K562 (cell line): ENCODE measurements around the gene TMEM266. TPM values are rescaled to one million over a fixed set of nuclear protein-coding genes. Genes with fewer than 3 reads are reported as not detected.

Source experiments
- ARNT ChIP-seq, 2 experiments: fragments of 450-650 bp; IDR thresholded peaks; 2 replicates each; pipeline ENCODE4 v1.6.1; 2016; ENCODE audit warnings: mild to moderate bottlenecking in 1 of 2
- CAMTA2 ChIP-seq: fragments of 250-450 bp; sonication (Bioruptor Pico); conservative IDR thresholded peaks from 2 replicates; pipeline ENCODE4 v1.5.1; 2022
- CBFA2T2 ChIP-seq: fragments of 450-650 bp; conservative IDR thresholded peaks from 2 replicates; pipeline ENCODE4 v1.6.1; 2017; ENCODE audit warnings: mild to moderate bottlenecking
- ELF1 ChIP-seq: fragments of 200-800 bp; sonication (Bioruptor generic); IDR thresholded peaks from 2 replicates; pipeline ENCODE4 v1.6.1; 2016; ENCODE audit warnings: missing genetic modification characterization, missing compliant biosample characterization
- FOXK2 ChIP-seq, 2 experiments: fragments of 450-650 bp; IDR thresholded peaks in 1 of 2; conservative IDR thresholded peaks in 1 of 2; 2 replicates each; pipeline ENCODE4 v1.6.1; 2016; ENCODE audit warnings: low read depth in 2 of 2, mild to moderate bottlenecking in 1 of 2
- IFI16 ChIP-seq: fragments of 250-450 bp; sonication (Bioruptor Pico); IDR thresholded peaks from 2 replicates; pipeline ENCODE4 v2.1.2; 2022; ENCODE audit warnings: mild to moderate bottlenecking, inconsistent platforms
- MTA1 ChIP-seq: fragments of 450-650 bp; IDR thresholded peaks from 2 replicates; pipeline ENCODE4 v1.6.1; 2017; ENCODE audit warnings: borderline replicate concordance
- NFIC ChIP-seq: fragments of 450-650 bp; IDR thresholded peaks from 2 replicates; pipeline ENCODE4 v1.6.1; 2017; ENCODE audit warnings: mild to moderate bottlenecking, inconsistent platforms
- POLR2G ChIP-seq: fragments of 200-400 bp; formaldehyde crosslinking; IDR thresholded peaks from 2 replicates; pipeline ENCODE4 v1.6.1; 2017; ENCODE audit warnings: low read depth, mild to moderate bottlenecking, antibody characterized with exemption, low read length, moderate library complexity
- POLR2H ChIP-seq: IDR thresholded peaks from 2 replicates; pipeline ENCODE4 v1.6.1; 2016; ENCODE audit warnings: missing genetic modification characterization, low read depth, mild to moderate bottlenecking, control low read depth, missing compliant biosample characterization, moderate library complexity
- SAP30 ChIP-seq: fragments of 200-600 bp; sonication (generic); IDR thresholded peaks from 2 replicates; pipeline ENCODE4 v1.6.1; 2012; ENCODE audit warnings: borderline replicate concordance, low read depth, mild to moderate bottlenecking, moderate library complexity, low read length, control low read depth, inconsistent platforms; ENCODE audit not compliant: insufficient read depth, poor library complexity, severe bottlenecking
- SMAD1 ChIP-seq: fragments of 150-350 bp; IDR thresholded peaks from 2 replicates; pipeline ENCODE4 v1.6.1; 2014; ENCODE audit warnings: low read length, low read depth; ENCODE audit not compliant: partially characterized antibody
- TBP ChIP-seq: optimal IDR thresholded peaks from 2 replicates; pipeline ENCODE3; 2011; ENCODE audit warnings: low read depth, low read length, improper control_type of control experiment
- TEAD1 ChIP-seq, 2 experiments: fragments of 450-650 bp in 1 of 2; sonication (generic) in 1 of 2; formaldehyde crosslinking; IDR thresholded peaks; 2 replicates each; pipeline versions ENCODE4 v1.4.0 to v1.8.0; 2020 to 2022; ENCODE audit warnings: mild to moderate bottlenecking in 2 of 2, missing genetic modification reagents in 1 of 2
- ZNF589 ChIP-seq: fragments of 200-800 bp; sonication (Bioruptor generic); IDR thresholded peaks from 2 replicates; pipeline ENCODE4 v1.6.1; 2016; ENCODE audit warnings: low read depth, missing genetic modification characterization, missing compliant biosample characterization
- polyA plus RNA-seq, 8 experiments: library from polyadenylated mRNA; depleted of rRNA in 4 of 8; stranded (reverse) in 5 of 8; unstranded in 3 of 8; fragments of >200 nt; fragmentation: Nextera tagmentation in 2 of 8; fragmentation: Illumina TruSeq in 1 of 8; extraction: Ambion mirVana in 2 of 8; extraction: Trizol in 1 of 8; gene quantifications; 2 replicates each; pipeline versions ENCODE4 v1.2.1 to v1.2.3, GENCODE V29; 2011 to 2014; ENCODE audit warnings: inconsistent platforms in 1 of 8, missing spikeins in 1 of 8
- total RNA-seq, 7 experiments: library from RNA; depleted of rRNA in 6 of 7; stranded (reverse); fragments of >200 nt in 6 of 7; fragmentation: Illumina TruSeq in 2 of 7; extraction: Trizol in 2 of 7; gene quantifications; 2 replicates each; pipeline versions ENCODE4 v1.2.1 to v1.2.3, GENCODE V29; 2011 to 2021; ENCODE audit warnings: low replicate concordance in 1 of 7
- TF ChIP-seq, protein P1 (sequence below): sonication (generic); formaldehyde crosslinking; IDR thresholded peaks from 2 replicates; pipeline ENCODE4 v1.8.0; 2022; ENCODE audit warnings: mild to moderate bottlenecking, missing genetic modification reagents
- TF ChIP-seq, protein P2 (sequence below): fragments of 450-650 bp; formaldehyde crosslinking; IDR thresholded peaks from 2 replicates; pipeline ENCODE4 v1.4.0; 2022; ENCODE audit warnings: missing genetic modification characterization
- TF ChIP-seq, protein P3 (sequence below): fragments of 450-650 bp; IDR thresholded peaks from 2 replicates; pipeline ENCODE4 v1.6.1; 2016
- TF ChIP-seq, protein P4 (sequence below): sonication (generic); formaldehyde crosslinking; IDR thresholded peaks from 2 replicates; pipeline ENCODE4 v1.8.0; 2022; ENCODE audit warnings: mild to moderate bottlenecking, missing genetic modification reagents, borderline replicate concordance
- TF ChIP-seq, protein P5 (sequence below): fragments of 250-450 bp; sonication (Bioruptor Pico); IDR thresholded peaks from 2 replicates; pipeline ENCODE4 v1.8.0; 2022; ENCODE audit warnings: inconsistent platforms

The TMEM266 gene
- total and polyA plus RNA-seq, 9 of the 15 experiments (the other 6 are each of a cell fraction or from before 2014, with no cell fraction given), result not detected

DNA sequence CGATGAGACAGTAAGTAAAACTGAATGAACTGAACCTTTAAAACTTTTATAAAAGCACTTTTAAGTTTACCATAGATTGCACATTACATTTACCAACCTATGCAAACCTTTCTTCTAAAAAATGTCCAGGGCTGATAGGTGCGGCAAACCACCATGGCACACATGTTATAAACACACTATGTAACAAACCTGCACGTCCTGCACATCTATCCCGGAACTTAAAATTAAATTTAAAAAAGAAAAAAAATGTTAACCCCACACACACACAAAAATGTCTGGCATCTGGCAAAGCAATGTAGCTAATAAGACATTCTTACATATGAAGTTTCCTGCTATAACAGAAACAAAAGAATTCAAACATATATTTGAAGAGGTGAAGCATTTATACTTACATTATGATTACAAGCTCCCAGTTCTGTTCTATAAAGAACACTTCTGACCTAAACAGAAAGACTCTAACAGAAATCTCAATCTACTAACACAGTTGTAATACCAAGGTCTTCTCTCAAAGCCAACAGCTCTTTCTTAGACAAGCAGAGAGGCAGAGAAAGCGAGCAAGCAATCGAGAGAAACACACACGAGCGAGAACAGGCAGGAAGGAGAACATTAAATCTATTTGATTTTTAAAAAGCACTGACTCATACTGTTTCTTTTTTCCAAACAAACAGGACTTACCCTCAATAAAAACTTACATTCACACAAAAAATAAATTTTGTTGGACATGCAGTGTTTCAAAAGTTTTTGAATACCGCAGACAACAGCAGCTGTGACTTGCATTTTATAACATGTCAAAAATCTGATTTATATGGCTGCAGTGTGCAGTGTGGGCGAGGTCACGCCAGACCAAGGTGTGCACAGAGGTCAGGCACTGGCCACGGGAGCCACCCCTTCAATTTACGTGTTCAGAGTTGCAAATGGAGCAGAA, 47.9 kb upstream of the TMEM266 start, which contains the start of gene NRG4 (continued):
- TF ChIP-seq, protein P1, sequence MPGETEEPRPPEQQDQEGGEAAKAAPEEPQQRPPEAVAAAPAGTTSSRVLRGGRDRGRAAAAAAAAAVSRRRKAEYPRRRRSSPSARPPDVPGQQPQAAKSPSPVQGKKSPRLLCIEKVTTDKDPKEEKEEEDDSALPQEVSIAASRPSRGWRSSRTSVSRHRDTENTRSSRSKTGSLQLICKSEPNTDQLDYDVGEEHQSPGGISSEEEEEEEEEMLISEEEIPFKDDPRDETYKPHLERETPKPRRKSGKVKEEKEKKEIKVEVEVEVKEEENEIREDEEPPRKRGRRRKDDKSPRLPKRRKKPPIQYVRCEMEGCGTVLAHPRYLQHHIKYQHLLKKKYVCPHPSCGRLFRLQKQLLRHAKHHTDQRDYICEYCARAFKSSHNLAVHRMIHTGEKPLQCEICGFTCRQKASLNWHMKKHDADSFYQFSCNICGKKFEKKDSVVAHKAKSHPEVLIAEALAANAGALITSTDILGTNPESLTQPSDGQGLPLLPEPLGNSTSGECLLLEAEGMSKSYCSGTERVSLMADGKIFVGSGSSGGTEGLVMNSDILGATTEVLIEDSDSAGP (CRISPR knock-in tag), result no peak
- TF ChIP-seq CBFA2T2 (no peak), NFIC (no peak), TBP (no peak), IFI16 (no peak), SAP30 (no peak), ZNF589 (CRISPR knock-in tag) (no peak), MTA1 (no peak), FOXK2 (conservative IDR thresholded peaks at IDR 0.05 in 1 of 2, IDR thresholded peaks at IDR 0.05 in 1 of 2; ENCODE audit: low read depth in 2 of 2) (no peak), SMAD1 (no peak), ARNT (IDR thresholded peaks at IDR 0.05) (peak in 1 of 2 experiments; percentile 40; a peak in 1 of 4 replicates), POLR2H (tag) (no peak), TEAD1 (CRISPR knock-in tag; IDR thresholded peaks at IDR 0.05) (no peak), POLR2G (no peak), ELF1 (no peak), CAMTA2 (no peak)
- TF ChIP-seq, protein P2, sequence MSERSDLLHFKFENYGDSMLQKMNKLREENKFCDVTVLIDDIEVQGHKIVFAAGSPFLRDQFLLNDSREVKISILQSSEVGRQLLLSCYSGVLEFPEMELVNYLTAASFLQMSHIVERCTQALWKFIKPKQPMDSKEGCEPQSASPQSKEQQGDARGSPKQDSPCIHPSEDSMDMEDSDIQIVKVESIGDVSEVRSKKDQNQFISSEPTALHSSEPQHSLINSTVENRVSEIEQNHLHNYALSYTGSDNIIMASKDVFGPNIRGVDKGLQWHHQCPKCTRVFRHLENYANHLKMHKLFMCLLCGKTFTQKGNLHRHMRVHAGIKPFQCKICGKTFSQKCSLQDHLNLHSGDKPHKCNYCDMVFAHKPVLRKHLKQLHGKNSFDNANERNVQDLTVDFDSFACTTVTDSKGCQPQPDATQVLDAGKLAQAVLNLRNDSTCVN (CRISPR knock-in tag), result no peak
- TF ChIP-seq, protein P3, sequence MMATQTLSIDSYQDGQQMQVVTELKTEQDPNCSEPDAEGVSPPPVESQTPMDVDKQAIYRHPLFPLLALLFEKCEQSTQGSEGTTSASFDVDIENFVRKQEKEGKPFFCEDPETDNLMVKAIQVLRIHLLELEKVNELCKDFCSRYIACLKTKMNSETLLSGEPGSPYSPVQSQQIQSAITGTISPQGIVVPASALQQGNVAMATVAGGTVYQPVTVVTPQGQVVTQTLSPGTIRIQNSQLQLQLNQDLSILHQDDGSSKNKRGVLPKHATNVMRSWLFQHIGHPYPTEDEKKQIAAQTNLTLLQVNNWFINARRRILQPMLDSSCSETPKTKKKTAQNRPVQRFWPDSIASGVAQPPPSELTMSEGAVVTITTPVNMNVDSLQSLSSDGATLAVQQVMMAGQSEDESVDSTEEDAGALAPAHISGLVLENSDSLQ, result peak; percentile 86
- TF ChIP-seq, protein P4, sequence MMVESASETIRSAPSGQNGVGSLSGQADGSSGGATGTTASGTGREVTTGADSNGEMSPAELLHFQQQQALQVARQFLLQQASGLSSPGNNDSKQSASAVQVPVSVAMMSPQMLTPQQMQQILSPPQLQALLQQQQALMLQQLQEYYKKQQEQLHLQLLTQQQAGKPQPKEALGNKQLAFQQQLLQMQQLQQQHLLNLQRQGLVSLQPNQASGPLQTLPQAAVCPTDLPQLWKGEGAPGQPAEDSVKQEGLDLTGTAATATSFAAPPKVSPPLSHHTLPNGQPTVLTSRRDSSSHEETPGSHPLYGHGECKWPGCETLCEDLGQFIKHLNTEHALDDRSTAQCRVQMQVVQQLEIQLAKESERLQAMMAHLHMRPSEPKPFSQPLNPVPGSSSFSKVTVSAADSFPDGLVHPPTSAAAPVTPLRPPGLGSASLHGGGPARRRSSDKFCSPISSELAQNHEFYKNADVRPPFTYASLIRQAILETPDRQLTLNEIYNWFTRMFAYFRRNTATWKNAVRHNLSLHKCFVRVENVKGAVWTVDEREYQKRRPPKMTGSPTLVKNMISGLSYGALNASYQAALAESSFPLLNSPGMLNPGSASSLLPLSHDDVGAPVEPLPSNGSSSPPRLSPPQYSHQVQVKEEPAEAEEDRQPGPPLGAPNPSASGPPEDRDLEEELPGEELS (CRISPR knock-in tag), result no peak
- TF ChIP-seq, protein P5, sequence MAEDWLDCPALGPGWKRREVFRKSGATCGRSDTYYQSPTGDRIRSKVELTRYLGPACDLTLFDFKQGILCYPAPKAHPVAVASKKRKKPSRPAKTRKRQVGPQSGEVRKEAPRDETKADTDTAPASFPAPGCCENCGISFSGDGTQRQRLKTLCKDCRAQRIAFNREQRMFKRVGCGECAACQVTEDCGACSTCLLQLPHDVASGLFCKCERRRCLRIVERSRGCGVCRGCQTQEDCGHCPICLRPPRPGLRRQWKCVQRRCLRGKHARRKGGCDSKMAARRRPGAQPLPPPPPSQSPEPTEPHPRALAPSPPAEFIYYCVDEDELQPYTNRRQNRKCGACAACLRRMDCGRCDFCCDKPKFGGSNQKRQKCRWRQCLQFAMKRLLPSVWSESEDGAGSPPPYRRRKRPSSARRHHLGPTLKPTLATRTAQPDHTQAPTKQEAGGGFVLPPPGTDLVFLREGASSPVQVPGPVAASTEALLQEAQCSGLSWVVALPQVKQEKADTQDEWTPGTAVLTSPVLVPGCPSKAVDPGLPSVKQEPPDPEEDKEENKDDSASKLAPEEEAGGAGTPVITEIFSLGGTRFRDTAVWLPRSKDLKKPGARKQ (CRISPR knock-in tag), result no peak
